ENCODE results near the gene ERP27. TPM values are rescaled to one million over a fixed set of nuclear protein-coding genes. Genes with fewer than 3 reads are reported as not detected.

The ERP27 gene
- total and polyA plus RNA-seq, 2 of the 8 experiments (the other 6 are each of a cell fraction or from before 2014, with no cell fraction given) = not detected

- TF ChIP-seq RNF2 (IDR thresholded peaks at IDR 0.05; ENCODE audit: borderline replicate concordance, low read depth, low read length, missing control alignments, poor library complexity, severe bottlenecking) = no peak
- TF ChIP-seq TEAD4 (IDR thresholded peaks at IDR 0.05; ENCODE audit: low read depth, low read length) = no peak
- no peak for TF ChIP-seq SIX5 (IDR thresholded peaks at IDR 0.05; ENCODE audit: low read depth, low read length)
These were observed 27.2 kb downstream of the ERP27 start (continued) for GRCh38 chr12:14911131-14911530.

Measured in H1 (cell line).